Measurements from ENCODE around the gene LBX1. TPM values are rescaled to one million over a fixed set of nuclear protein-coding genes. Genes with fewer than 3 reads are reported as not detected.

LBX1 gene
- polyA plus RNA-seq, 2 donors: not detected

- Histone ChIP-seq H3K36me3 (ENCODE audit: control insufficient read depth in 2 of 2, insufficient read depth in 2 of 2, low read length in 1 of 2) (no peaks in the 10 kb centered on the region), H3K4me3 (ENCODE audit: low read depth in 1 of 2, low read length in 2 of 2) (no peak overlapping the region), H3K4me1 (ENCODE audit: control insufficient read depth in 2 of 2, insufficient read depth in 2 of 2, low read length in 1 of 2) (no peaks in the 10 kb centered on the region), H3K27ac (ENCODE audit: low read depth in 2 of 2, low read length in 1 of 2) (no peak overlapping the region), H3K9me3 (ENCODE audit: control insufficient read depth in 2 of 2, insufficient read depth in 1 of 2, low read depth in 1 of 2, low read length in 1 of 2) (no peaks in the 10 kb centered on the region), H3K27me3 (ENCODE audit: control insufficient read depth in 1 of 2, insufficient read depth in 2 of 2, low read length in 2 of 2) (peaks cover 16 to 34% of the 10 kb centered on the region in 2 donors)
- 21 to 33% methylated on average over 4 of the region's 4 CpGs for WGBS, 2 donors
These were observed 6.5 kb upstream of the LBX1 start for GRCh38 chr10:101235766-101236165.

- WGBS, 2 donors: 48 to 56% methylated on average over 1 of the region's 1 CpG
- H3K4me3 ChIP-seq (ENCODE audit: low read depth in 1 of 2, low read length in 2 of 2): no peak overlapping the region
- no peak overlapping the region for H3K27ac ChIP-seq (ENCODE audit: low read depth in 2 of 2, low read length in 1 of 2)
- H3K27me3 ChIP-seq (ENCODE audit: control insufficient read depth in 1 of 2, insufficient read depth in 2 of 2, low read length in 2 of 2): peaks cover 16 to 45% of the 10 kb centered on the region in 2 donors
- no peaks in the 10 kb centered on the region for H3K9me3 ChIP-seq (ENCODE audit: control insufficient read depth in 2 of 2, insufficient read depth in 1 of 2, low read depth in 1 of 2, low read length in 1 of 2)
- peaks cover 2 to 6% of the 10 kb centered on the region in 2 donors for H3K4me1 ChIP-seq (ENCODE audit: control insufficient read depth in 2 of 2, insufficient read depth in 2 of 2, low read length in 1 of 2)
- no peaks in the 10 kb centered on the region for H3K36me3 ChIP-seq (ENCODE audit: control insufficient read depth in 2 of 2, insufficient read depth in 2 of 2, low read length in 1 of 2)
These were observed 5.1 kb upstream of the LBX1 start for GRCh38 chr10:101234333-101234732.

DNA sequence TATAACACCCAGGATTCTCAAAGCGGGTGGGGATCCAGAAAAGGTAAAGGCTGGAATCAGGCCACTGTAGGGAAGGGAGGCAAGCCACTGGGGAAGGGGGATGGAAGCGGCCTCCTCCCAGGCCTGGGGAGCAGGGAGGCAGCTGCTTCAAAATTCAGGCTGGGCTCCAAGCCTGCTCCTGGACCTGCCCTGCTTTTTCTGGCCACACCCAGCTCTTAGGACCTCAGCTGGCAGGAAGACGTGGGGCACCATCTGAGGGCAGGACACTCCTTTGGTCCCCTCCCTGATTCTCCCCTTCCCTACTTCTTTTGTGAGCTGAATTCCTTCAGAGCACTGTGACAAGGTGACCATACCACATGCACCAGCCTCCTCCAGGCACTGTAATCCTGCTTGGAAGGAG lies 4.6 kb upstream of the LBX1 start:
- no peak overlapping the region for H3K27ac ChIP-seq (ENCODE audit: low read depth in 2 of 2, low read length in 1 of 2)
- H3K4me1 ChIP-seq (ENCODE audit: control insufficient read depth in 2 of 2, insufficient read depth in 2 of 2, low read length in 1 of 2): peaks cover 5 to 8% of the 10 kb centered on the region in 2 donors
- H3K9me3 ChIP-seq (ENCODE audit: control insufficient read depth in 2 of 2, insufficient read depth in 1 of 2, low read depth in 1 of 2, low read length in 1 of 2): no peaks in the 10 kb centered on the region
- H3K4me3 ChIP-seq (ENCODE audit: low read depth in 1 of 2, low read length in 2 of 2): no peak overlapping the region
- no peaks in the 10 kb centered on the region for H3K36me3 ChIP-seq (ENCODE audit: control insufficient read depth in 2 of 2, insufficient read depth in 2 of 2, low read length in 1 of 2)
- peaks cover 16 to 49% of the 10 kb centered on the region in 2 donors for H3K27me3 ChIP-seq (ENCODE audit: control insufficient read depth in 1 of 2, insufficient read depth in 2 of 2, low read length in 2 of 2)
- 20 to 38% methylated on average over 3 of the region's 3 CpGs for WGBS, 2 donors

GRCh38 chr10:101233443-101233842 lies 4.2 kb upstream of the LBX1 start:
- H3K27me3 ChIP-seq (ENCODE audit: control insufficient read depth in 1 of 2, insufficient read depth in 2 of 2, low read length in 2 of 2): peaks cover 16 to 49% of the 10 kb centered on the region in 2 donors
- H3K4me1 ChIP-seq (ENCODE audit: control insufficient read depth in 2 of 2, insufficient read depth in 2 of 2, low read length in 1 of 2): peaks cover 9 to 12% of the 10 kb centered on the region in 2 donors
- 31 to 37% methylated on average over 1 of the region's 1 CpG for WGBS, 2 donors
- no peaks in the 10 kb centered on the region for H3K36me3 ChIP-seq (ENCODE audit: control insufficient read depth in 2 of 2, insufficient read depth in 2 of 2, low read length in 1 of 2)
- no peak overlapping the region for H3K4me3 ChIP-seq (ENCODE audit: low read depth in 1 of 2, low read length in 2 of 2)
- no peak overlapping the region for H3K27ac ChIP-seq (ENCODE audit: low read depth in 2 of 2, low read length in 1 of 2)
- H3K9me3 ChIP-seq (ENCODE audit: control insufficient read depth in 2 of 2, insufficient read depth in 1 of 2, low read depth in 1 of 2, low read length in 1 of 2): no peaks in the 10 kb centered on the region

DNA sequence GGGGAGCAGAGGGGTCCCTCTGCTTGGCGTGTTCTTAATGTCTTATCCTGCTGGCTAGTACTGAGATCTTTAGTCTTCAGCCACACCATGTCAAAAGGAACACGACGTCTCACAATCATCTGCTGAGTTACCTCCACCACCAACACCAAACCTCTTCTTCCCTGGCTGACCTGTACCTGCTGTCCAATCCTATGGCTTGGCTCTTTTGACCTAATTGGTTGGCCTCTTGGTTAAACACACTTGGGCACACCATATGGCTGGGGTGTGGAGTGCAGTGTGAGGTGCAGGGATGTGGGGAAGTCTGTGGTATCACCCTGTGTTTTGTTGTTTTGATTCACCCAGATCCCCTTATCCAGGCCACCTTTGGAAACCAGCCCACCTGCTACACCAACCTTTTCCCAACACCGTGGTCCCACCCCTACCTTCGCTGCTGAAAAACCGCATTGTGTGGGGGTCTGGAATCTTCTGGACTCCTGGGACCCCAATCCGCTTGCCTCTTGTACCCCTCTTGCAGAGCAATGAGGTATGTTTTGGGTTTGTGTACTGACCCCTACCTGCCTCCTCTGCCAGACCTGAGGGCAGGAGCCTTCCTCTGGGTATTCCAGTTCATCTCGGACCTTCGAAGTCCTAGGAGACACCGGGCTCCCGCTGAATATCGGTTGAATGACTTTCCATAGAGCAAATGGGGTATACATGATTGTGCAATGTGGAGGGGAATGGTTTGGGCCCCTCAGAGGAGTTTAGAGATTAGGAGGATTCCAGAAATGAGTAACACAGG lies 2.8 kb upstream of the LBX1 start:
- Histone ChIP-seq H3K36me3 (ENCODE audit: control insufficient read depth in 2 of 2, insufficient read depth in 2 of 2, low read length in 1 of 2) (no peaks in the 10 kb centered on the region), H3K4me1 (ENCODE audit: control insufficient read depth in 2 of 2, insufficient read depth in 2 of 2, low read length in 1 of 2) (peaks cover 14% of the 10 kb centered on the region in 2 donors), H3K9me3 (ENCODE audit: control insufficient read depth in 2 of 2, insufficient read depth in 1 of 2, low read depth in 1 of 2, low read length in 1 of 2) (no peaks in the 10 kb centered on the region), H3K27ac (ENCODE audit: low read depth in 2 of 2, low read length in 1 of 2) (no peak overlapping the region), H3K27me3 (ENCODE audit: control insufficient read depth in 1 of 2, insufficient read depth in 2 of 2, low read length in 2 of 2) (peaks cover 10 to 50% of the 10 kb centered on the region in 2 donors), H3K4me3 (ENCODE audit: low read depth in 1 of 2, low read length in 2 of 2) (no peak overlapping the region)
- 27 to 34% methylated on average over 12 of the region's 12 CpGs for WGBS, 2 donors

- Histone ChIP-seq H3K9me3 (ENCODE audit: control insufficient read depth in 2 of 2, insufficient read depth in 1 of 2, low read depth in 1 of 2, low read length in 1 of 2) (no peaks in the 10 kb centered on the region), H3K4me3 (ENCODE audit: low read depth in 1 of 2, low read length in 2 of 2) (no peak overlapping the region), H3K4me1 (ENCODE audit: control insufficient read depth in 2 of 2, insufficient read depth in 2 of 2, low read length in 1 of 2) (peaks cover 14 to 18% of the 10 kb centered on the region in 2 donors), H3K27me3 (ENCODE audit: control insufficient read depth in 1 of 2, insufficient read depth in 2 of 2, low read length in 2 of 2) (peaks cover 10 to 50% of the 10 kb centered on the region in 2 donors), H3K27ac (ENCODE audit: low read depth in 2 of 2, low read length in 1 of 2) (no peak overlapping the region), H3K36me3 (ENCODE audit: control insufficient read depth in 2 of 2, insufficient read depth in 2 of 2, low read length in 1 of 2) (no peaks in the 10 kb centered on the region)
- WGBS, 2 donors: 55 to 83% methylated on average over 7 of the region's 7 CpGs
These were observed 1.8 kb upstream of the LBX1 start for GRCh38 chr10:101231092-101231491.

DNA sequence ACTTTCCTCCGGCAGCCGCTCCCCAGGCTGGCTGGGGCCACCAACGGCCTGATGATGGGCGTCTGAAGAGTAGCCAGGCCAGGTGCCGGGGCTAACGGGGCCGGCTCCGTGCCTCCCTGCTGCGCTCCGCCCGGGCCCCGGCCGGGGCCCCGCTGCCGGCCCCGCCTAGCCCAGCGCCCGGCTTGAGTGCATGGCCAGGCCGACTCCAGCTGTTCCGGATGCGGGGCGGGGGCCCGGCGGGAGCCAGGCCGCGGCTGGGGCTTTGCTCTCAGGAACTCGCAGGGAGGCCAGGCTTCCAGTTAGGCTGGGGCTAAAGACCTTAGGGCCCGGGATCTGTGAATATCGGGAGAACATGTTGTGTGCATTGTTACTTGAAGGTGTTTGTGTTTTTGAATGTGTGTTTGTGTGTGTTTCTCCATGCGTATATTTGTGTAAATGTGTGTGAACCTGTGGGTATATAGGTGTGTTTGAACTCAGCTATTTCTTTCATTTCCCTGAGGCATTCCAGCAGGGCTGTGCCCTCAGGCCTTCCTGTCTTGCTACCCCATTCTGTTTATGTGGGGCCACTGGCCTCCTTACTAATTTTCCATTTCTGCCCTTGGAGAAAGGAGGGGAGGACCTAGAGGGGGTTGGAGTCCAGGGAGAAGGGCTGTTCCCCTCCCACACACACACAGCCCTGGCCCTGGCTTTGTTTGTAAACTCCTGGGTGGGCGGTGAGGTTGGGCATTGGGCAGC lies 1.1 kb upstream of the LBX1 start:
- 8 to 9% methylated on average over 26 to 31 of the region's 31 CpGs for WGBS, 2 donors
- Histone ChIP-seq H3K36me3 (ENCODE audit: control insufficient read depth in 2 of 2, insufficient read depth in 2 of 2, low read length in 1 of 2) (no peaks in the 10 kb centered on the region), H3K27ac (ENCODE audit: low read depth in 2 of 2, low read length in 1 of 2) (no peak overlapping the region), H3K9me3 (ENCODE audit: control insufficient read depth in 2 of 2, insufficient read depth in 1 of 2, low read depth in 1 of 2, low read length in 1 of 2) (no peaks in the 10 kb centered on the region), H3K4me3 (ENCODE audit: low read depth in 1 of 2, low read length in 2 of 2) (no peak overlapping the region), H3K27me3 (ENCODE audit: control insufficient read depth in 1 of 2, insufficient read depth in 2 of 2, low read length in 2 of 2) (peaks cover 5 to 52% of the 10 kb centered on the region in 2 donors), H3K4me1 (ENCODE audit: control insufficient read depth in 2 of 2, insufficient read depth in 2 of 2, low read length in 1 of 2) (peaks cover 17 to 18% of the 10 kb centered on the region in 2 donors)

- no peaks in the 10 kb centered on the region for H3K36me3 ChIP-seq (ENCODE audit: control insufficient read depth in 2 of 2, insufficient read depth in 2 of 2, low read length in 1 of 2)
- H3K27me3 ChIP-seq (ENCODE audit: control insufficient read depth in 1 of 2, insufficient read depth in 2 of 2, low read length in 2 of 2): peaks cover 5 to 56% of the 10 kb centered on the region in 2 donors
- H3K9me3 ChIP-seq (ENCODE audit: control insufficient read depth in 2 of 2, insufficient read depth in 1 of 2, low read depth in 1 of 2, low read length in 1 of 2): no peaks in the 10 kb centered on the region
- H3K27ac ChIP-seq (ENCODE audit: low read depth in 2 of 2, low read length in 1 of 2): no peak overlapping the region
- 1 to 2% methylated on average over 32 to 34 of the region's 34 CpGs for WGBS, 2 donors
- peak overlapping the region in 1 of 2 donors; percentile 11 for H3K4me3 ChIP-seq (ENCODE audit: low read depth in 1 of 2, low read length in 2 of 2)
- H3K4me1 ChIP-seq (ENCODE audit: control insufficient read depth in 2 of 2, insufficient read depth in 2 of 2, low read length in 1 of 2): peaks cover 18 to 21% of the 10 kb centered on the region in 2 donors
These were observed 347 bp downstream of the LBX1 start for GRCh38 chr10:101228966-101229265.

- WGBS, 2 donors: 5 to 6% methylated on average over 76 to 82 of the region's 82 CpGs
- no peaks in the 10 kb centered on the region for H3K36me3 ChIP-seq (ENCODE audit: control insufficient read depth in 2 of 2, insufficient read depth in 2 of 2, low read length in 1 of 2)
- H3K27ac ChIP-seq (ENCODE audit: low read depth in 2 of 2, low read length in 1 of 2): no peak overlapping the region
- no peaks in the 10 kb centered on the region for H3K9me3 ChIP-seq (ENCODE audit: control insufficient read depth in 2 of 2, insufficient read depth in 1 of 2, low read depth in 1 of 2, low read length in 1 of 2)
- peaks cover 23 to 25% of the 10 kb centered on the region in 2 donors for H3K4me1 ChIP-seq (ENCODE audit: control insufficient read depth in 2 of 2, insufficient read depth in 2 of 2, low read length in 1 of 2)
- H3K4me3 ChIP-seq (ENCODE audit: low read depth in 1 of 2, low read length in 2 of 2): peak overlapping the region in 1 of 2 donors; percentile 11
- peaks cover 5 to 62% of the 10 kb centered on the region in 2 donors for H3K27me3 ChIP-seq (ENCODE audit: control insufficient read depth in 1 of 2, insufficient read depth in 2 of 2, low read length in 2 of 2)
These were observed 904 bp downstream of the LBX1 start for GRCh38 chr10:101228153-101228965.

Data from esophagus (tissue), 2 donors.